NCI-H1417 (cell line): ENCODE measurements around the gene TATDN2.
"Not testable (repeated sequence)": the region's sequence is repeated elsewhere in the genome, so short reads cannot be mapped to it uniquely, and the experiment has no call there.

ENCODE experiments used
- DNase-seq, 3 experiments: peaks; one replicate each; lab custom pipeline; 2025; lab: John Stamatoyannopoulos, UW

TATDN2 gene

DNA sequence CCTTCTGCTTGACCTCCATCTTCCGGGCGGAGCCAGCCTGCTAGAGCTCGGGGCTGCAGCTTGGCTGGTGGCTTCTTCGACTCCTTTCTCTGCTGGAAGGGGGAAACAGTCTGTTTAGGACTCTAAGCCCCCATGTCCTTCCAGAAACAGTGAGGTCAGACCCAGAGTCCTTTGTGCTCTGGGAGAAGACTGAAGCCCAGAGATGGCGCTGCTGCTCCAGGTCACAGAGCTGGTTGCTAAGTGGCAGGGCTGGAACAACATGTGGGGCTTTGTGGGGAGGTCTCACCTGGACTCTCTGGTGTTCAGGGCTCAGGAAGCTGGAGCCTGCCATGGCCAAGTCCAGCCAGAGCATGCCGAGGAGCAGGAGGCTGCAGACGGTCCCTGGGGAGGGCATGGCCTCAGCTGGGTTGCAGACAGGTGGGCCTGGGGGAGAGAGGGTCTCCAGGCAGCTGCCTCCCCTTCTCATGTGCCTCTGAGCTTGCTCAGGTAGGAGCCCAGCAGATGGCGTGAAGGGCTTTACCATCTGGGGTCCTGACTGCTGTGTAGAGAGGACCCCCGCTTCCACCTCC is 41.6 kb downstream of the TATDN2 start:
- DNase-seq = no peak

GRCh38 chr3:10290481-10291176 is 42.4 kb downstream of the TATDN2 start:
- no peak for DNase-seq

DNA sequence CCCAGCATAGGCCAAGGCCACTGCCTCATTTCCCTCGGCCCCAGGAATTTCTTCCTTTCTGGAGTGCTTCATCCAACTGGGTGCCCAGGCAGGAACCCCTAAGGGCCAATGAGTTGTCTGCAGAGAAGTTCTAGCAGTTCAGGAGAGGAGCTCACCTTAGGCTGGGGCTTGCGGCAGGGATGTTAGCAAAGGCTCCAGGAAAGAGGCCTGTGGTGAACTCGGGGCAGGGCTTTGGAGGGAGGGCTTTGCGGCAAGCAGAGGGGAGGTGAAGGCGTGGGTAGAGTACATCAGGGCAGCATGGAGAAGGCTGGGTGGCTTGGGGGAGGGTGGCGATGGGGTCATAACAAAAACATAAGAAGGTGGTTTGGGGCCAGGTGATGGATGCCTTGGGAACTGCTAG is 43.4 kb downstream of the TATDN2 start:
- DNase-seq = no peak

- DNase-seq = no peak
These were observed 44.5 kb downstream of the TATDN2 start, which contains the start of gene GHRL for GRCh38 chr3:10292505-10293419. Gene GHRL (minus strand): TSS chr3:10292947. CDS start chr3:10290180, 2,767 bp downstream.

- no peak for DNase-seq
These were observed 45.8 kb downstream of the TATDN2 start for GRCh38 chr3:10294030-10294586.

- not testable (repeated sequence) for DNase-seq
These were observed 49.8 kb downstream of the TATDN2 start for GRCh38 chr3:10298064-10298463.

- DNase-seq = no peak
These were observed 50.9 kb downstream of the TATDN2 start for GRCh38 chr3:10299175-10299574.

- DNase-seq = no peak
These were observed 51.4 kb downstream of the TATDN2 start for GRCh38 chr3:10299679-10300078.

DNA sequence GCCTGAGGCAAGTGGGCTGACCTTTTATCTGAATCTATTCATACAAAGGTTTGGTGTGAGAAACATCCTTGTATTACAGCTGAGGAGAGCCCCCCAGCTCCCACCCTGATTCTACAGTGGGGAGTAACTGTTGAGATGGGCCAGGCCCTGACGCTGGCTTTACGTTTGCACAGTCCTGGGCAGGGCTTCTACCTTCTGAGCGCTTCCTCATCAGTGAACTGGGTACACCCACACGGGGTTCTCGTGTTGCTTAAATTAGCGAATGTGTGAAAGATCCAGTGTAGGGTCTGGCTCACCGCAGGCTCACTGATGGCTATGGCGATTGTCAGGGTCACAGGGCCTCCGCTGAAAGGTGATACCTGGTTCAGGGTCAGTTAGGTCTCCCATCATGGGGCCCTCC is 51.8 kb downstream of the TATDN2 start:
- no peak for DNase-seq

- no peak for DNase-seq
These were observed 54.8 kb downstream of the TATDN2 start for GRCh38 chr3:10303105-10303504.

- no peak for DNase-seq
These were observed 55.5 kb downstream of the TATDN2 start for GRCh38 chr3:10303785-10304184.

- no peak for DNase-seq
These were observed 56.6 kb downstream of the TATDN2 start for GRCh38 chr3:10304905-10305304.

DNA sequence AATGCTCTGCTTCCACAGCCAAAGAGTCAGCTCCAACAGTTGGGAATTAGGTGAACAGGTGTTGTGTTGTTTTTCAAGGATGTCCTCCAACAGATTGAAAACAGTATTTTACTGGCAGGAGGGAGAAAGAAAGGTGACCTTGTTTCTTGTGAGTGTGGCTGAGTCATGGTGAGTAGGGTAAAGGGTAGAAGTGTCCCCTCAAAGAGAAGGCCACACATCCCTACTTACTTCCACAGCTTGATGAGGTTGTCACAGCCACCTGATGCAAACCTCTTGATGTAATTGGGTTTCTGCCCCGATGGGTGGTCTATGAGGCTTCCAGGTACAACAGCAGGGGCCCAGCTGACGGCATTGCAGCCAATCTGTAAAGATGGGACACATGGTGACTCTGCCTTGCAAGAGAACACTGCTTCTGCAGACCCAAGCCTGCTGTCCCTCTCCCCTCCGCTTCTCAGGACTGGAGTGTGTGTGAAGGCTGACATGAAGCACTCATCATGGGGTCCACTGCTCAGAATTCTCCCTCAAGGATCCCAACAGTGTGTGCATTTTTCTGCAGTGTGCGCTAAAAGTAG is 57.2 kb downstream of the TATDN2 start:
- DNase-seq = no peak

- DNase-seq = no peak
These were observed 57.9 kb downstream of the TATDN2 start for GRCh38 chr3:10306156-10306555.

GRCh38 chr3:10308678-10309077 is 60.4 kb downstream of the TATDN2 start:
- no peak for DNase-seq

DNA sequence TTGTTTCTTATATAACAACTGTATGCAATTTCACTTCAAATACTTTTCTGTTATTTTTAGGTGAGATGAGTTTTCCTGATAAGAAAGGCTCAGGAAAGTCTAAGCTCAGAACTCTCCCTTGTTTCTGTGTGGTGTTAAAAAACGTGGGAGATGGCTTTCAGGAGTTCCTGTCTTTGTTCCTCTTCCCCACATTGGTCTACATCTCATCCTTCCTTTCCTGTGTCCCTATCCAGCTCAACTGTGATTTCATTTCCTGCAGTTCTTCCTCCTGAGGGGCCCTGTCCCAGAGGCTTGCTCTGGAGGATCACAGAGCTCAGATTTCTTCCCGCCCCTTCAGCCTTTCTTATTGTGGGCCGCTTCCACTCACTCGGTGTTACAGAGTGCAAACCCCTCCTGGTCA is 61.5 kb downstream of the TATDN2 start:
- DNase-seq = no peak

DNA sequence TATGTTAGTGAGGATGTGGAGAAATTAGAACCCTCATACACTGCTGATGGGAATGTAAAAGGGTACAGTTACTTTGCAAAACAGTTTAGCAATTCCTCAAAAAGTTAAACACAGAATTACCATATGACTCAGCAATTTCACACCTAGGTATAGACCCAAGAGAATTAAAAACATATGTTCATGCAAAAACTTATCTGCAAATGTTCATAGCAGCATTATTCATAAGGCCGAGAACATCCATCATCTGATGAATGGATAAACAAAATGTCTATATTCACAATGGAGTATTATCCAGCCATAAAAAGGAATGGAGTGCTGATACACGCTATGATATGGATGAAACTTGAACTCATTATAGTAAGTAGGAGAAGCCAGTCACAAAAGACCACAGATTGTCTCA is 62.3 kb downstream of the TATDN2 start:
- no peak for DNase-seq

DNA sequence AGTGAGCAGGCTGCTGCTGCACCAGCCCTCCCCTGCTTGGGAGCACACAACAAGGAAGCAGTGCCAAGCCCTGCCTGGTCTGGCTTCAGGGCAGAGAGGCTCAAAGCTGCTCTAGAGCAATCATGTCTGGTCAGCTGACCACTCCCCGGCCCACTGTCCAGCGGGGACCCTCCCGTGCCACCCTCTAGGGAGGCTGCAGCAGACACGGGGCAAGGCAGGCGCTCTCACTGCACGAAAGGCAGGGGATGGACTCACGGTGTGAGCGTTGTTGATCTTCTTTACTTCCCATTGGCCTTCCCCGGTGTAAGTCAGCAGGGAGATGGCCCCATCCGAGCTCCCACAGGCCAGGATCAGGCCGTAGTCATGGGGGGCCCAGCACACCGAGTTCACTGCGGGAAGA is 63.5 kb downstream of the TATDN2 start:
- no peak for DNase-seq

- no peak for DNase-seq
These were observed 64.1 kb downstream of the TATDN2 start for GRCh38 chr3:10312391-10312790.

GRCh38 chr3:10312861-10313260 is 64.6 kb downstream of the TATDN2 start:
- DNase-seq = no peak

DNA sequence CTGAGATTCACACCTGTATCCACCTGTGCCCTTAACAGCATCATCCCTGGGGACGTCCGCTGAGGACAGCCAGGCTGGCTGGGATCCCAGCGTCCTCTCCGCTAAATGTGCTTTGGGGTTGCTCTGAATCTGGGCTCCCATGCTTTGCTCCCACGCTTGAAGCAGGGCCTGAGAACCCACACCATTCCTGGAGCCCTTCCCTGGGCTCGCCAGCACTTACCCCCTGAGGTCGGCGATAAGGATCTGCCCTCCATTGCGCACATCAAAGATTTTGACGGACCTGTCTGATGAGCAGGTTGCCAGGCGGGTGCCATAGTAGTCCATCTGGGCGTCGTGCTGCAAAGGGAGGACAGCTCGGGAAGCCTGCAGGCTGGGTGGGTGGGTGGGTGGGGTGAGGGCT is 66.8 kb downstream of the TATDN2 start:
- no peak for DNase-seq

DNA sequence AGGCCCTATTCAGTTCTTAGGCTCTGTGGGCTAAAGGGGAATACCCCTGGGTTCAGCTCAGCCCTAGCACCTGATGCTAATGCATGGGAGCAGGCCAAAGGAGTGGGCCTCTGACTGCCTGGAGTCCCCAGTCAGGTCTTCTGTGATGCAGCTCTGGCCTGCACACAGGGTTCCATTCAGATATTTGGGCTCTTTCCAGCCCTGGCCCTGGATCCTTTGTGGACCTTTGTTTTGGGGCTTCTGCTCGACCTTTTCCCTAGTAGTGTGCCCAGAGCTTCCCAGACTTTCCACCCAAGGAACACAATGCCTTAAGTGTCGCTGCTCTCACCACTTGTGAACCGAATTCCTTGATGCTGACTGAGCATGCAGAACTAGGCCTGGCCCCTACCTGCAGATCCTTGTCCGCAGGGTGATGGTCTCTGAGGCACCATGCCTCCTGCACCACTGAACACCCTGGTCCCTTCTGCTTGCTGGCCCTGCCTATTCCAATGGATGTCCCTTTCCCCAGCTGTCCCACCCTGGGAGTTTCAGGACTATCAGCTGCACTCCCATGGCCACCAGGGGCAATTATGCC is 67.6 kb downstream of the TATDN2 start:
- no peak for DNase-seq
